GM12875 (cell line): ENCODE results near the gene LY86.
A peak's percentile ranks its signal among the peaks of the same experiment; 100 is the strongest.

Experiments
- H3K4me3 ChIP-seq: one replicate; pipeline ENCODE4 v1.5.1; 2011; ENCODE audit warnings: low read depth, low read length, control low read depth
- CTCF ChIP-seq: IDR thresholded peaks from 2 replicates; pipeline ENCODE4 v1.5.1; 2011; ENCODE audit warnings: low read depth, mild to moderate bottlenecking, control low read depth, inconsistent platforms, low read length, moderate library complexity, borderline replicate concordance; ENCODE audit not compliant: insufficient read depth

Gene LY86

GRCh38 chr6:6696867-6697531 is 108.5 kb downstream of the LY86 start:
- peak; percentile 68 for TF ChIP-seq CTCF
- no peak overlapping the region for H3K4me3 ChIP-seq

DNA sequence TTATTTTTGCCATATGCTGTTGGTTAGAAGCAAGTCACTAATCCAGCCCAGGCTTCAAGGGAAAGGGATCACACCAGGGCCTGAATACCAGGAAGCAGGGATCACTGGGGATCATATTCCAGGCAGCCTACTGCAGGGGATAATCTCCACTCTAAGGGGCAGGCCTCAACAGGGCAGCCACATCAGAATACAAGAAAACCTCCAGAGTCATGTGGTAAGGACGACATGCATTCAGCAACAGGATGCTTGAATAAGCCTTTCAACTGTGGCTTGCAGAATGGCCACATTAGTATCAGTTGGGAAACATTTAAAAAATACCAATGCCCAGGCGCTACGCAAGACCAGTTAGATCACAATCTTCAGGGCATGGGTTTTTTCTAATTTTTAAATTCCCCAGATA is 109.1 kb downstream of the LY86 start:
- H3K4me3 ChIP-seq, result no peak overlapping the region
- TF ChIP-seq CTCF, result no peak

DNA sequence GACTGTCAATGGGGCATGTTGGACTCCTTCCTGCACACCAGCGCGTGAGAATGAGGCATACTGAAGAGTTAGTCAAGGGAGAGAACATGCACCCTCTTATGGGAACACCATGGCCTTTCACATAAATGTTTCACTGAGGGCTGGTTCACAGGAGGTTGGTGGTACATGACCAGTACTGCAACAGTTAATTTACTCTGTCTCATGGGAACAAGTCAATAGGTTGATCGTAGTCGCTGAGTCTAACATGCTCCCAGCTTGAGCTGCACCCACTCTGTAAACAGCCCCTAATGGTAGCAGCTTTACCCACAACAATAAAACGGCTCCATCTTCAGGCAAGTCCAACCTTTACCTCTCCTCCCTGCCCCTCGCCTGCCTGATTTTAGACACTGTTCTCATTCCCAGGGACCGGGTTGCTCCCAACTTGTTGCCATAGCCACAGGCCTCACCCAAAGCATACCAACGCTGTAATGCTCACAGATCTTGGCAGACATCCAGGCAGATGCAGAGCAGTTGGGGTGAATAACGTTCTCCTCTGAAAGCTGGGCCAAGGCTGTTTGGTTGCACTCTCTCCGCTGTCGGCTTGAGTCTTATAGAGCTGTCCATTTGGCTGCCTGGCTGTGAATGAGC is 111.3 kb downstream of the LY86 start:
- TF ChIP-seq CTCF, result no peak

GRCh38 chr6:6700407-6701270 is 112.1 kb downstream of the LY86 start:
- H3K4me3 ChIP-seq, result no peak overlapping the region

More for the DNA sequence above, 111.3 kb downstream of the LY86 start:
- no peak overlapping the region for H3K4me3 ChIP-seq

DNA sequence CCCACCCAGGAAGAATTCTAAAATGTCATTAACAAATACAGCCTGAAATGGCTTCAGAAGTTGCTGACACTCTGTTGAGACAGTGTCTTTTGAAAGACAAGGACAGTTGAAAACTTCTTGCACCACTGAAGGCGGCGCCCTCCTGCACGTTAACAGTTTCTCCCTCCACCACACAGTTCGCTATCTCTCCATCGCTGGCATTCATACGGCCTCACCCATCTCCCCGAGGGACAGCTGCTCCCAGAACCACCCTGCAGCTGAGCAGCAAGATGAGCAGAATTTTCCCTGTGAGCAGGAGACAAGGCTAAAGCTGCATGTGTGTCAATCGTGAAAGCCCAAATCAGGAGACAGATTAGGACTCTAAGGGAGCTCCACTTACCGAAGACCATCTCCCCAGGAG is 113.3 kb downstream of the LY86 start:
- H3K4me3 ChIP-seq, result no peak overlapping the region
- TF ChIP-seq CTCF, result no peak

More at GRCh38 chr6:6700407-6701270, 112.1 kb downstream of the LY86 start:
- no peak for TF ChIP-seq CTCF

- no peak for TF ChIP-seq CTCF
- no peak overlapping the region for H3K4me3 ChIP-seq
Observed at GRCh38 chr6:6703699-6704098, 115.2 kb downstream of the LY86 start.
